KMS-11 (cell line): ENCODE data around the gene KRTAP4-2.

ENCODE experiments used
- H2AFZ ChIP-seq: fragments of 200-600 bp; sonication (generic); 2 replicates; pipeline ENCODE4 v1.6.1; 2016; ENCODE audit warnings: antibody characterized with exemption, mixed run types, low read depth
- H3K27ac ChIP-seq: fragments of 200-600 bp; sonication (generic); 2 replicates; pipeline ENCODE4 v1.6.1; 2016; ENCODE audit warnings: mild to moderate bottlenecking, mixed run types
- H3K27me3 ChIP-seq: fragments of 200-600 bp; sonication (generic); 2 replicates; pipeline ENCODE4 v1.6.1; 2017; ENCODE audit warnings: mild to moderate bottlenecking, low read depth, mixed run types, moderate library complexity; ENCODE audit not compliant: insufficient read depth
- H3K36me3 ChIP-seq: fragments of 200-600 bp; sonication (generic); 2 replicates; pipeline ENCODE4 v1.6.1; 2017; ENCODE audit warnings: mild to moderate bottlenecking, mixed run types; ENCODE audit not compliant: insufficient read depth
- H3K4me1 ChIP-seq: fragments of 200-600 bp; sonication (generic); 2 replicates; pipeline ENCODE4 v1.6.1; 2016; ENCODE audit warnings: mild to moderate bottlenecking, low read depth, mixed run types; ENCODE audit not compliant: poor library complexity, severe bottlenecking
- H3K4me2 ChIP-seq: fragments of 200-600 bp; sonication (generic); 2 replicates; pipeline ENCODE4 v1.7.0; 2016; ENCODE audit warnings: mild to moderate bottlenecking, mixed run types
- H3K4me3 ChIP-seq: fragments of 200-600 bp; sonication (generic); IDR thresholded peaks from 2 replicates; pipeline ENCODE4 v1.6.1; 2017; ENCODE audit warnings: low read depth, low read length, mixed read lengths; ENCODE audit not compliant: insufficient read depth
- H3K79me2 ChIP-seq: fragments of 200-600 bp; sonication (generic); 2 replicates; pipeline ENCODE4 v1.6.1; 2016; ENCODE audit warnings: low read depth, mixed run types; ENCODE audit not compliant: insufficient read depth
- H3K9ac ChIP-seq: fragments of 200-600 bp; sonication (generic); 2 replicates; pipeline ENCODE4 v1.6.1; 2016; ENCODE audit warnings: mild to moderate bottlenecking, mixed run types
- H4K20me1 ChIP-seq: fragments of 200-600 bp; sonication (generic); 2 replicates; pipeline ENCODE4 v1.6.1; 2016; ENCODE audit warnings: mild to moderate bottlenecking, mixed run types; ENCODE audit not compliant: insufficient read depth
- CTCF ChIP-seq: fragments of 200-600 bp; sonication (generic); conservative IDR thresholded peaks from 2 replicates; pipeline ENCODE4 v1.6.1; 2017; ENCODE audit warnings: low read depth, mild to moderate bottlenecking, antibody characterized with exemption, low read length, moderate library complexity, mixed read lengths

The KRTAP4-2 gene

GRCh38 chr17:41212524-41213169 lies 34.6 kb upstream of the KRTAP4-2 start:
- Histone ChIP-seq H4K20me1 (no peaks in the 10 kb centered on the region), H2AFZ (no peak overlapping the region; the same call in 1 of the 2 replicates), H3K4me2 (peak overlapping the region; percentile 59), H3K27me3 (no peaks in the 10 kb centered on the region), H3K4me1 (peaks cover 29% of the 10 kb centered on the region), H3K9ac (no peak overlapping the region), H3K27ac (peak overlapping the region; percentile 35), H3K36me3 (no peaks in the 10 kb centered on the region), H3K4me3 (no peak overlapping the region), H3K79me2 (no peaks in the 10 kb centered on the region)
- TF ChIP-seq CTCF: no peak

GRCh38 chr17:41211845-41212466 lies 33.9 kb upstream of the KRTAP4-2 start:
- Histone ChIP-seq H3K36me3 (no peaks in the 10 kb centered on the region), H4K20me1 (no peaks in the 10 kb centered on the region), H2AFZ (peak overlapping the region; percentile 7), H3K27me3 (no peaks in the 10 kb centered on the region), H3K4me1 (peaks cover 29% of the 10 kb centered on the region), H3K27ac (peak overlapping the region; percentile 35), H3K4me3 (no peak overlapping the region), H3K4me2 (peak overlapping the region; percentile 59), H3K9ac (no peak overlapping the region), H3K79me2 (no peaks in the 10 kb centered on the region)
- no peak for TF ChIP-seq CTCF

- no peaks in the 10 kb centered on the region for H3K36me3 ChIP-seq
- H2AFZ ChIP-seq: no peak overlapping the region
- no peak overlapping the region for H3K27ac ChIP-seq
- no peaks in the 10 kb centered on the region for H3K79me2 ChIP-seq
- no peak for TF ChIP-seq CTCF
- peaks cover 10% of the 10 kb centered on the region for H3K4me1 ChIP-seq
- H3K9ac ChIP-seq: no peak overlapping the region
- no peak overlapping the region for H3K4me2 ChIP-seq
- H3K4me3 ChIP-seq: no peak overlapping the region
- H3K27me3 ChIP-seq: no peaks in the 10 kb centered on the region
- no peaks in the 10 kb centered on the region for H4K20me1 ChIP-seq
These were observed 21.5 kb upstream of the KRTAP4-2 start for GRCh38 chr17:41199421-41200078.

DNA sequence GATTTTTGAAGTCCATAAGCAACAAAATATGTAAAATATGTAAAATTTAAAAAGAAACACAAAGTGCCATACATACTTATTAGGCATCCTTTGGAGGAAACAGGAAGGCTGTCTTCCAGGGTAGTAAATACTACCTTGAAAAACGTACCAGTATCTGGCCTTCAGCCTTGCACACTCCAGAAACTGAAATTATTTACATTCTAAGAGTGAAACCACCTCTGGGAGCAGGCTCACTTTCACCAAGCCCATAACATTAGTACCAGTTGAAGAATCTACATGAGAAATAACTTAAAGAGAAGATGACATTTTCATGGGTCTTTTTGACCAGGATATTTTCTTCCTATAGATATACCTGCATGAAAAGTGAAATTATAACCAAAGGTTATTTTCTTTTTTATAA lies 18.0 kb upstream of the KRTAP4-2 start:
- no peak overlapping the region for H3K4me3 ChIP-seq
- H3K36me3 ChIP-seq: no peaks in the 10 kb centered on the region
- H3K4me1 ChIP-seq: peaks cover 10% of the 10 kb centered on the region
- H2AFZ ChIP-seq: no peak overlapping the region
- H3K27ac ChIP-seq: no peak overlapping the region
- no peaks in the 10 kb centered on the region for H4K20me1 ChIP-seq
- no peaks in the 10 kb centered on the region for H3K27me3 ChIP-seq
- no peaks in the 10 kb centered on the region for H3K79me2 ChIP-seq
- no peak for TF ChIP-seq CTCF
- no peak overlapping the region for H3K9ac ChIP-seq
- H3K4me2 ChIP-seq: no peak overlapping the region
